Measurements from ENCODE around the gene GPR162.
"Not testable (repeated sequence)": the region's sequence is repeated elsewhere in the genome, so short reads cannot be mapped to it uniquely, and the experiment has no call there.

The GPR162 gene

DNA sequence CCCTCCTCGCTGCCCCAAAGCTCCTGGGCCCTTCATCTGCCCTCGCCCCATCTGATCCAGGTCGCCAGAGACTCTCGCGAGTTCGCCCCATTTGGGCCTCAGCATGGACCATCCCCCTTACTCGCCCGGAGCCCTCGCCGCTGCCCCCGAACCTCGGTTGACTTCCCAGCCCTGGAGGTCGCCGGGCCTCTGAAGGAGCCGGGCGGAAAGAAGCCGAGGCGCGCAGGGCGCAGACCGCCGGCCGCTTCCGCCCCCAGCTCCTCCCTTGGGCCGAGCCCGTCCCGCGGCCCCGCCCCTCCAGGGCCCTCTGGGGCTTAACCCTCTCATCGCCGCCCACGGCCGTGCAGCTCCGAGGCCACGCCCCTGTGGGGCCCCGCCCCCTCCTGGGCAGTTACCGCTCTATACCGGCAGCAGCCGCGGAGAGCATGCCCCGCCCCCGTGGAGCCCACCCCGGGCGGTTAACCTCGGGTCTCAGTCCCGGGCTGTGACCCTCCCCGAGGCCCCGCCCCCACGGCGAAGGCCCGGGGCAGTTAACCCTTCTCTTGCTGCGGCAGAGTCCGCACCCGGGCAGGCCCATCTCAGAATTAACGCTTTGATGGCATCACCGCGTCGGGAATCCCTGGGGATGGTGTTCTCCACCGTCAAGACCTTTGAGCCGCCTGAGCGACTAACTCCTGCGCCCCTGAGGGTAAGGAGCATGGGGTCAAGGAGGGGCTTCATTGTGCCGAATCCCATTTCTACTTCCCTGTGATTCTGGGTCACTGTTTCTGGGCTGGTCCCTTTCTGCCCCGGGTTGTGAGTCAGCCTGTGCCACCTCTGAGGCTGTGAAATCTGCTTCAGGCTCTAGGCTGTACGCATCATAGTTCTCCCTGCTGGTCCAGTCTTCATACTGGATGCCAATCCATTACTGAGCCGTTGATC is 51.7 kb downstream of the GPR162 start, which contains the start of gene SPSB2:
TSS of gene SPSB2 (minus strand) at position 210 of the 921 bp plus-strand sequence. CDS start 402 bp downstream, outside the sequence.
- peak; percentile 97 for DNase-seq (ENCODE audit: low spot score)

- not testable (repeated sequence) for DNase-seq (ENCODE audit: low spot score)
These were observed 52.4 kb downstream of the GPR162 start for GRCh38 chr12:6874015-6874368.
